GF-D8 (cell line): ENCODE measurements around the gene ANHX.
"Not testable (repeated sequence)": the region's sequence is repeated elsewhere in the genome, so short reads cannot be mapped to it uniquely, and the experiment has no call there.

Source experiments
- DNase-seq: peaks from one replicate; lab custom pipeline; 2025; lab: John Stamatoyannopoulos, UW

Gene ANHX

DNA sequence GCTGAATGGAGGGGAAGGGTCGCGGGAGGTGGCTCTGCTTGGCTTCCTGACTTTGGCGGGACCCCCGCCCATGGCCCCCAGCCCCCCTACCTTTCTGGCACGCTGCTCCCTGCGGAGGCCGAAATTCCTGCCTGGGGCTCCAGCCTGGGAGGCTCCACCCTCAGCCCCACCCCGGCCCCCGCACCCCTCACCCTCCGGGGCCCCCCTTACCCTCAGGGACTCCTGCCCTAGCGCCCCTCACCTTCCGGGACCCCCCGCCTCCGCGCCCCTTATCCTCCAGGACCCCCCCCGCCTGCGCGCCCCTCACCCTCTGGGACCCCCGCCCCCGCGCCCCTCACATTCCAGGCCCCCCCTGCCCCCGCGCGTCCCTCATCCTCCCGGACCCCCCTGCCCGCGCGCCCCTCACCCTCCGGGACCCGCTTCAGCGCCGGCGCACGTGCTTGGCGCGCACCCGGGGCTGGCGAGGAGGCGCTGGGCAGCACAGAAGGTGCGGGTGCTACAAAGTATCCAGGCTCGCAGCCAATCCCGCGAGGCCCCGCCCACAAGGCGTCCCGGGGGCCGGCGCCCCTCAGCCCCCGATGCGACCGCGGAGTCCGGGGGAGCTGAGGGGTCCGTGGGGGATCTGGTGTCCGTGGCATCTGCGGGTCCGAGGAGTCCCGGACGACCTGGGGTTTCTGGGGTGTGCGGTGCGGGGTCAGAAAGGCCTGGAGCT lies at the start of gene ANHX:
Gene ANHX (minus strand): TSS at position 477 of the 712 bp plus-strand sequence. CDS start 1,521 bp downstream, outside the sequence.
- DNase-seq = no peak

DNA sequence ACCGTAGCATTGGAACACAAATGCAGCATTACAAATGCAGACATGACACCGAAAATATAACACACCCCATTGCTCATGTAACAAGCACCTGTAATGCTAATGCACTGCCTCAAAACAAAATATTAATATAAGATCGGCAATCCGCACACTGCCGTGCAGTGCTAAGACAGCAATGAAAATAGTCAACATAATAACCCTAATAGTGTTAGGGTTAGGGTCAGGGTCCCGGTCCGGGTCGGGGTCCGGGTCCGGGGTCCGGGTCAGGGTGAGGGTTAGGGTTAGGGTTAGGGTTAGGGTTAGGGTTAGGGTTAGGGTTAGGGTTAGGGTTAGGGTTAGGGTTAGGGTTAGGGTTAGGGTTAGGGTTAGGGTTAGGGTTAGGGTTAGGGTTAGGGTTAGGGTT lies 29.0 kb upstream of the ANHX start:
- DNase-seq = not testable (repeated sequence)

DNA sequence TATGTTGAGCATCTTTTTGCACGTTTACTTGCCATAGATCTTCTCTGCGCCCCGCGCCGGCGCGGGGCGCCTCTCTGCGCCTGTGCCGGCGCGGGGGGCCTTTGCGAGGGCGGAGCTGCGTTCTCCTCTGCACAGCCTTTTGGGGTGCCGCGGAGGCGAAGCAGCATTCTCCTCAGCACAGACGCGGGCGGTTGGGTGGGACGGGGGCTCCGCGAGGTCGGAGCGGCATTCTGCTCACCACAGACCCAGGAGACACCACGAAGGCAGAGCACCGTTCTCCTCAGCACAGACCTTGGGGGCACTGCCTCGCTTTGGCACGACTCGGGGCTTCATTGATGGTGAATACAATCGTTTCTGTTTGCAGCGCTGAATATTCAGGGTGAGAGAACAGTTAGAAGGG lies 28.5 kb upstream of the ANHX start:
- no peak for DNase-seq

DNA sequence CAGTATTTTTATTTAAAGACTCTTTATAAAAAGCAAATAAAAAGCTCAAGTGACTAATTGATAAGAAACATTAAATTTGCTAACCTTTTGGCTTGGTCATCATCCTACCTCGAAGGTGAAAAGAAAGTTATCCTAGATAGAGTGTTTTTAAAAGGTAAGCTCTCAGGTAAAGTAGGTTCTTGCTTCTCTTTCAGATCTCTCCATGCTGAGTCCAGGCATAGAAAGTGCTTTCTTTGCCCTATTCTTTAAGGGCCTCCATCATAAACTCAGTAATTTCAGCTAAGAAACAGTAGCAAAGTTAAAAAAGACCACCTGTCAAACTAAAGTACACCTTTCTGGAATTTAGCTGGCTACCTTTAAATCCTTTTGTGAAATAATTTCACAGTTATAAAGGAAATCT lies 20.6 kb upstream of the ANHX start:
- no peak for DNase-seq

DNA sequence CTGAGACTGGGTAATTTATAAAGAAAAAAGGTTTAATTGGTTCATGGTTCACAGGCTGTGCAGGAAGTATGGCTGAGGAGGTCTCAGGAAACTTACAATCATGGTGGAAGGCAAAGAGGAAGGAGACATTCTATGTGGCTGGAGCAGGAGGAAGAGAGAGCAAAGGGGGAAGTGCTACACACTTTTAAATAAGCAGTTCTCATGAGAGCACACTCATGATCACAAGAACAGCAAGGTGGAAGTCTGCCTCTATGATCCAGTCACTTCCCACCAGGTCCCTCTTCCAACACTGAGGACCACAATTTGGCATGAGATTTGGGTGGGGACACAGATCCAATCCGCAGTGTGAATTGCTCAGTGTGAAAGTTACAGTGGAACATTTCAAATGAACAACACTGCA lies 20.2 kb upstream of the ANHX start:
- DNase-seq = not testable (repeated sequence)

DNA sequence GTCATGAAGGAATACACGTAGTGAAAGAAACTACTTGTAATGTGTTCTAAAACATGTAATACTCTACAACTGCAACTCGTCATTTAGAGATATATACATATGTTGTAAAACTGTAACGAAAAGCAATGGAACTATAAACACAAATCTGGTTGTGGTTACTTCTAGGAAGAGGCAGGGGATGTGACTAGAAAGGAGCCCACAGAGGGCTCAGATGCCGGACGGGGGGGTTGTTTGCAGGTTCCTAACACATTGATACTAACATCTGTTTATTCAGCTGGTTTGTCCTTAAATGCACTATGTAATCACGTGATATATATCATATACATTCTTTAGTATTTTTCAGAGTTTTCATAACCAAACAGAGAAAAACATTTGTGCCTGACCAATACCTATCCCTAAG lies 16.1 kb upstream of the ANHX start:
- DNase-seq = no peak

- no peak for DNase-seq
Measured at GRCh38 chr12:133236556-133236955, 879 bp upstream of the ANHX start.

DNA sequence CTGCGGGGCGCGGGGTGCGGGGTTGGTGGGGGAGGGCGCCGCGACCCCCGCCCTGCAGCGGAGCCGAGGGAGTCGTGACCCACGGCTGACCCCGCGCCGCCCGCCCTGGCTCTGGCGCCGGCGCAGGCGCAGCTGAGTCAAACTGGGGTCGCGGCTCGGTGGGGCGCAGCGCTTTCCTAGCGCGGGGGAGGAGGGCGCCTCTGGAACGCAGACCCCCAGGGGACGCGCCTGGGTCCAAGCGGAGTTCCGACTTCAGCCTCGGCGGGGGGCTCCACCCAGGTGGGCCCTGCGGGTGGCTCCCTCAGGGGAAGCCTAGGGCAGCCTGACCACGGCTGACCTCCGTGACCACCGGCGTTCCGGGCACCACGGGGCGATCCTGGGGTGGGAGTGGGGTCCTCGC lies 467 bp upstream of the ANHX start:
- DNase-seq = no peak

DNA sequence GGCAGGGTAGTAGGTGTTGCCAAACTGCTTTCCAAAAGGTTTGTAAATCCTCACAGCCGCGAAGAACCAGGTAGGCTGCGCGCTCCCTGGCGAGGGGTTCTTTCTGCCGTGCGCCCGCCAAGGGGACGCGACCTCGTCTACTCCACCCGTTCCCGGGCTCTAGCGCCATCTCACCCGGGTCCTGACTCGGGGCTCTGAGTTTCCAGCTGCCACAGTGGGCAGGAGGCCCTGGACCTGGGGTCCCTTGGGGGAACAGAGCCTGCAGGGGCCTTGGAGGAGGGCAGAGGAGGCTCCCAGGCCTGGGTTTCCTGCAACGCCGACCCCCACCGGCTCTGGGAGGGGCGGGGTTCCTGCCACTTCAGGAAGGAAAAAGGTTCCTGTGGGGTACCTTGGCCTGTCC lies 706 bp downstream of the ANHX start:
- DNase-seq = no peak

- DNase-seq = no peak
Measured at GRCh38 chr12:133233993-133234564, 1.6 kb downstream of the ANHX start.

GRCh38 chr12:133233006-133233405 lies 2.7 kb downstream of the ANHX start:
- DNase-seq = no peak

DNA sequence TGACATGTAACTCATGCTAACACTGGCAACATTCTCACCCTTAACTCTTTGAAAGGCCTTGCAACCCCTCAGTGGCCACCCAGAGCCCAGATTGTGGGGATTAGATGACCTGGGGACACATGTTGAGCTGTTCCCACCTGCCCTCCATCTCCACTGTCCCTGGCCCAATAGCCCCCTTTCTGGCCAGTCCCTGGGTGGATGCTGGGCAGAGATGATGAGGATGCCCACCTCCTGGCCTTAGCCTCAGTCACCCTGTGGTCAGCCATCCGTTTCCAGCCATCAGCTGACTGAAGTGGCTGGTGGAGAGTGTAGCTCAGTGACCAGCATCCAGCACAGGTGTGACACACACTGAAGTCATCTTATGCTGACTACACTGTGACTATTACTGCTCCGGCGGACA lies 4.7 kb downstream of the ANHX start:
- DNase-seq = no peak

DNA sequence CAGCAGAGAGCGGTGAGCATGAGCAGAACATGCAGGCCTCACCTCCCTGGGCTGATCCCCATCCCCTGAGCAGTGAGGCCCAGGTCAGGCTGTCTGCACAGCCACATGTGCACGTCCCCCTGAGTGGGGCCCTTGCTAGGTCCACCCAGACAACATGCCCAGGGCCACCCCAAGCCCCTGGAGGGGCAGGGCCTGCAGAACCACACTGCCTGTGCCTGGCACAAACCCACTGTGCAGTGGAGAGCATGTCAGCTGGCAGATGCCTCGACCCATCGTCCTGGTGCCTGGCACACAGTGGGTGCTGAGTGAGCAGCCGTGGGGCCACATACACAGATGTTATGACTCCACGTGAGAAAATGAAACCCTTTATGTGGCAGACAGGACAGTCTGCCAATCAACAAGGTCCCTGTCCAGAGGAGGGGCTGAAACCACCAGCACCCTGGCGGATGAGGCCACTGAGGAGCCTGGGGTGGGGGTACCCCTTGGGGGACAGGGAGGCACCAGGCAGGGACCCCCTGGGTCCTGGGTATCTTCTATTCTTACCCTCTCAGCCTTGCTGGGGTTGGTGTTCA lies 8.3 kb downstream of the ANHX start:
- DNase-seq = no peak

- DNase-seq = no peak
Measured at GRCh38 chr12:133226690-133227089, 9.0 kb downstream of the ANHX start.

DNA sequence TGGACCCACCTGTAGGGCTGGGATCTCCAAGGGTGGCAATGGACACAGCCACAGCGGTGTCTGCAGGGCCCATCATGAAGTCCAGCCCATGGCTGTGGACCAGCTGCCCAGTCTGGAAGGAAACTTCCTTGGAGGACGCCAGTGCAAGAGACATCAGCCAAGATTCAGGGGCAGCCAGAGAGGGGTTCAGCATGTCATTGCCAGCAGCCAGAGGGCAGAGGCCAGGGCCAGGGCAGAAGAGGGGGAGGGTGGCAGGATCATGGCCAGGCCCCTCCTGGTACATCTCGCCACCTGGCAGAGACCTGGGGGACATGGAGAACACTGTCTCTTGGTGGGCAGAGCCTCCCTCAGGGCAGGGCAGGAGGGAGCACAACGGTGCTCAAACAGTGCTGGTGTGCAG lies 10.2 kb downstream of the ANHX start:
- no peak for DNase-seq

DNA sequence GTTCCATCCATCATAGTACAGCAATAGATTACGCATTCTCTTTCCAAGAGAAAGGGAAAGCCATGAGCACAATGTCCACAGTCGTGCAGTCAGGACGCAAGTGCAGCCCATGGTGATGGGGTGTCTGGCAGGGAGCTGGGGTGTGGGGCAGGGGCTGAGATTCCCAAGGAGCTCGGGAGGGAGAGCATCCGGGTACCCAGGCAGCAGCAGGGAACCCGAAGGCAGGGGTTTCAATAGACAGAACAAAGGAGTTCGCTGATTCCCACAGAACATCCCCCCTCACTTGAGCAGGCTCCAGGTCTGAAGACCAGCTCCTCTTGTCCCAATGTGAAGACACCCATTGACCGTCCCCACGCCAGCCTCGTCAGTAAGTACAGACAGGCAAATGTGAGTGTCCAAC lies 13.5 kb downstream of the ANHX start:
- no peak for DNase-seq

GRCh38 chr12:133221241-133221640 lies 14.4 kb downstream of the ANHX start:
- DNase-seq = no peak

DNA sequence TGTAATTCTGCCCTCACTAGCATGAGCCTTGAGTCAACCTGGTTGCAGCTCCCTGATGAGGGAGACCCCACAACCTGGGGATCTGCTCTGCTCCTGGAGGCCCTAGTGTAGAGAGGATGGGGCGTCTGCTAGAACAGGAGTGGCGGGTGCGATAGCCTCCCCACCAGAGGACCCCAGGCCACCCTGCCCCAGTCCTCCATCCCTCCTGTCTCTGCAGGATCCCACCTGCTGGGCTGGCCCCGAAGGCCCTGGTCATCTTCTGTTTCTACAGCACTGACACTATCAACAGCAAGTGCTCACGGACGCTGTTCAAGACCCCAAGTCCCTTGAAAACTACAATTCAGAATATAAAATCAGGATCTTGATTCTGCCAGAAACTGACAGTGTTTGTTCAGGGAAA lies 15.2 kb downstream of the ANHX start:
- DNase-seq = no peak

- no peak for DNase-seq
Measured at GRCh38 chr12:133217219-133217618, 18.5 kb downstream of the ANHX start.

DNA sequence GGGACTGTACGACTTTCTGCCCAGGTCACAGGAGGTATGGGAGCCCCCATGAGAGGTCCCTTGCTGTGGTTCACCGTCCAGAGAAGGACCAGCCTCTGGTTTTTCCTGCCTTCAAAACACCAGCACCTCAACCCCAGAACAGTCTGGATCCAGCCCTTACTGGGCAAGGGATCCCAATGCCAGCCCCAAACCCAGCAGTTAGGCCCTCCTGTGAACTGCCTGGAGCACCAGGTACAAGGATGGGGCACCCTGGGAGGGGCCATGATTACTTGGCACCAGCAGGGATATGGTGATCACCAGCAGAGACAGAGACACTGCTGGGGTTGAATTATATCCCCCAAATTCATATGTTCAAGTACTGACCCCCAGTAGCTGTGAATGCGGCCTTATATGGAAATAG lies 20.0 kb downstream of the ANHX start:
- DNase-seq = no peak

DNA sequence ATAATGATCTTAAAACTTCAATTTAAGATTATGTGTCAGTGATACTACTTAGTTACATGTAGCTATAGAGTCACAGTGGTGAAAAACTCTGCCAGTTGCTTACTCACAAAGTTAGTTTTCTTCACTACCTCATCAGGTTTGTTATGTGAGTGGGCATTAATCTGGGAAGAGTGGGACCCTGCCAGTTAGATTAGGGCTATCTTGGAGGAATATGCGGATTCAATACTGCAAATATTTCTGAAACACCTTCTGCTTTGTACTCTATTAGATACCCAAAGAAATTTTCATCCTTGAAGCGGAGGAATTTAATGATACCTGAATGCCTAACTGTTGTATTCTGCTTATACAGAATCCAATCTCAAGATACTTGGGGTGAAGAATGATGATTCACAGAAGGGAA lies 29.3 kb downstream of the ANHX start:
- DNase-seq = no peak

- no peak for DNase-seq
Measured at GRCh38 chr12:133204264-133204603, 31.4 kb downstream of the ANHX start.

DNA sequence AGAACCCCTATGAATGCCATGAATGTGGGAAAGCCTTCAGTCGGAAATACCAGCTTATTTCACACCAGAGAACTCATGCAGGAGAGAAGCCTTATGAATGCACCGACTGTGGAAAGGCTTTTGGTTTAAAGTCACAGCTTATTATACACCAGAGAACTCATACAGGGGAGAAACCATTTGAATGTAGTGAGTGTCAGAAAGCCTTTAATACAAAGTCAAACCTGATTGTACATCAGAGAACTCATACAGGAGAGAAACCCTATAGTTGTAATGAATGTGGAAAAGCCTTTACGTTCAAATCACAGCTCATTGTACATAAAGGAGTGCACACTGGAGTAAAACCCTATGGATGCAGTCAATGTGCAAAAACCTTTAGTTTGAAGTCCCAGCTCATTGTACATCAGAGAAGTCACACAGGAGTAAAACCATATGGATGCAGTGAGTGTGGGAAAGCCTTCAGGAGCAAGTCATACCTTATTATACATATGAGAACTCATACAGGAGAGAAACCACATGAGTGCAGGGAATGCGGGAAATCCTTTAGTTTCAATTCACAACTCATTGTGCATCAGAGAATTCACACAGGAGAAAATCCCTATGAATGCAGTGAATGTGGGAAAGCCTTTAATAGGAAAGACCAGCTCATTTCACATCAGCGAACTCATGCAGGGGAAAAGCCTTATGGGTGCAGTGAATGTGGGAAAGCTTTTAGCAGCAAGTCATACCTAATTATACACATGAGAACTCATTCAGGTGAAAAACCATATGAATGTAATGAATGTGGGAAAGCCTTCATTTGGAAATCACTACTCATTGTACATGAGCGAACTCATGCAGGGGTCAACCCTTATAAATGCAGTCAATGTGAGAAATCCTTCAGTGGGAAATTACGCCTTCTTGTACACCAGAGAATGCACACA lies 32.1 kb downstream of the ANHX start:
- no peak for DNase-seq
